Measurements from ENCODE around the gene GLCCI1.
A peak's percentile ranks its signal among the peaks of the same experiment; 100 is the strongest.
"Not testable (repeated sequence)": the region's sequence is repeated elsewhere in the genome, so short reads cannot be mapped to it uniquely, and the experiment has no call there.

Gene GLCCI1

GRCh38 chr7:8086239-8086638 lies 117.6 kb downstream of the GLCCI1 start:
- DNase-seq (ENCODE audit: extremely low read depth in 1 of 2, low read depth in 1 of 2), result no peak

DNA sequence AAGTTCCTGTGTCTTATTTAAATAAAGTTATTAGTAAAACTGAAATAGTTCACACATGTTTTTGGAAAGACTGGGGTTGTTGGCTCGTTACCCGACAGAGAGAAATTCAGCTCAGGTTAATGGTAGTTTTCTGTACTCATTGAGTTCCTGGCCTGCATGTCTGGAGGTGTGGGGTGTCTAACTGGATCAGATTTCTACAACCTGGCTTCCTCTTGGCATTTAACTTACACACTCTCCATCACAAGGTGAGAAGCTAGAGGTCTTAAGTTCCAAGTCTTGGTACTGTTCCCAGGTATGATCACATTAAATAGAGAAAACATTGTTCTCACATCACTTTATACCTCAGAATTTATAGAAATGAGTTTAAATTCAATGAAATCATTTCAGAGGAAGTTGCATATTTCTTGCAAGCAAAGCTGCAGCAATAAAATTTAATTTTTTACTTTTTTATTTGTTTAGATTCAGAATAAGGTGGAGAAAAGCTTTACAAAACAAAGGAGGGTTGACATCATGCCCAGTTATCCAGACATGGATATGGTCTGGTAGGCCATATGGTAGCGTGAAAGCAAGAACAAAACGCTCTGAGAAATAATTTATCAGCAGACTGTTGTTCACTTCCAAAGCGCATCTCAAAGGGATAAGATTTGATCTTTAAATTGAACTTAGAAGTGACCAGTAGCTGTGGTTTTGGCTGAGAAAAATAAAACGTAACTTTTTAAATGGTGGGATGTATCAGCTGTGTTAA lies 120.6 kb downstream of the GLCCI1 start:
- no peak for DNase-seq (ENCODE audit: extremely low read depth in 1 of 2, low read depth in 1 of 2)

- DNase-seq (ENCODE audit: extremely low read depth in 1 of 2, low read depth in 1 of 2), result no peak
Measured at GRCh38 chr7:8092140-8092539, 123.5 kb downstream of the GLCCI1 start.

- no peak for DNase-seq (ENCODE audit: extremely low read depth in 1 of 2, low read depth in 1 of 2)
Measured at GRCh38 chr7:8094164-8095140, 125.9 kb downstream of the GLCCI1 start.

DNA sequence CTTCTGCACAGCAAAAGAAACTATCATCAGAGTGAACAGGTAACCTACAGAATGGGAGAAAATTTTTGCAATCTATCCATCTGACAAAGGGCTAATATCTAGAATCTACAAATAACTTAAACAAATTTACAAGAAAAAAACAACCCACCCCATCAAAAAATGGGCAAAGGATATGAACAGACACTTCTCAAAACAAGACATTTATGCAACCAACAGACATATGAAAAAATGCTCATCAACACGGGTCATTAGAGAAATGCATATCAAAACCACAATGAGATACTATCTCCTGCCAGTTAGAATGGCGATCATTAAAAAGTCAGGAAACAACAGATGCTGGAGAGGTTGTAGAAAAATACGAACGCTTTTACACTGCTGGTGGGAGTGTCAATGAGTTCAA lies 132.7 kb downstream of the GLCCI1 start:
- DNase-seq (ENCODE audit: extremely low read depth in 1 of 2, low read depth in 1 of 2), result not testable (repeated sequence)

- no peak for DNase-seq (ENCODE audit: extremely low read depth in 1 of 2, low read depth in 1 of 2)
Measured at GRCh38 chr7:8103282-8103681, 134.7 kb downstream of the GLCCI1 start.

GRCh38 chr7:8105449-8106095 lies 137.0 kb downstream of the GLCCI1 start:
- no peak for DNase-seq (ENCODE audit: extremely low read depth in 1 of 2, low read depth in 1 of 2)

DNA sequence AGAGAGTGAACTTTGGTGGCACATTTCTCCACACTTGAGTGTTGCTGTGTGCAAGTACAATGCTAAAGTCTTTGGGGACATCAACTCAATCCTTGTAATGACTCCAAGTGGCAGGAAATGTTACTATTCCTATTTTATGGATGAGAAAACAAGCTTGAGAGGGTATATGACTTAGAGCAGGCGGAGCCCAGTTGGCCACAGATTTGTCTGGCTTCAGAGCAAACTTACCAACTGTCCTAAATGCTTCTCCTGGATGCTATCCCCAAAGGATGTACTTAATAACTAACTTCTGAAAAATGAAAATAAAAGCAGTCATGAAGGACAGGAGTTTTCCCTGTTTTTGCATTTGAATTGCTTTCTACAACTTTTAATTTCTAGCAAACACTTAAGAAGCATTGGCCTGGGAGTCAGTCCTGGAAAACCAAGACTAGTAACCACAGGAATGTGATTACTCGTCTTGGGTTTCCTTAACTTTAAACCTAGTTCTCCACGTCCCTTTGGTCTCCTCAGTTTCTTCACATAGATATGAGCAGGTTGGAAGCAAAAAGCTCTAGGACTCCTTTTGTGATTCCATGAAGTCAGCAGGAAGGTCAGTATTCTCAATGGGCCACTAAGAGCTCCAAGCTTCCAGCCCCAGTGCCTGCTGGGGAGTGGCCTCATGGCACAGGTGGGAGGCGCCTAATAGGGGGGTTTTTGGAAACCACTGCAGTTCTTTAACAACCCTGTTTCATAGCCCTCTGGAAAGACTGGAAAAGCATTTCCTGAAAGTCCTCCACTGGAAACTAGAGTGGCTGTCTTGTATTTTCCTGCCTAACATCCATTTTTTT lies 140.8 kb downstream of the GLCCI1 start:
- DNase-seq (ENCODE audit: extremely low read depth in 1 of 2, low read depth in 1 of 2), result no peak

GRCh38 chr7:8111282-8111960 lies 142.8 kb downstream of the GLCCI1 start:
- no peak for DNase-seq (ENCODE audit: extremely low read depth in 1 of 2, low read depth in 1 of 2)

DNA sequence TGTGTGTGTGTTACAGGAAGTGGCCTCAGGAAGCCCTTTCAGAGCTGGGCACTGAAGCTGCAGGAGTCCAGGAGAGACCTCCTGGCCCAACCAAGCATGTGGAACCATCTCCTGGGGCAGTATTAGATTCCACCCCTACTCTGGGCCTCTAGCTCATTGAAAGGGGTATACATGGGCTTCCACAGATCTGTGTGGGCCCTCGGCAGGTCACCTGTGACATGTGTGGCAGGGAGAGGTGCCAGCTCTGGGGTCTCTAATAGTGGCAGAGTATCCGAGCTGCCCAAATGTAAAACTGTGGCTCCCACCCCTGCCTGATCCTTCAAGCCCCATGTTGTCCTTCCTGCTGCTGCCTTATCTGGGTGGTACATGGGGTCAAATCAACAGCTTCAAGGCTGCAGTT lies 144.1 kb downstream of the GLCCI1 start:
- DNase-seq (ENCODE audit: extremely low read depth in 1 of 2, low read depth in 1 of 2), result no peak

DNA sequence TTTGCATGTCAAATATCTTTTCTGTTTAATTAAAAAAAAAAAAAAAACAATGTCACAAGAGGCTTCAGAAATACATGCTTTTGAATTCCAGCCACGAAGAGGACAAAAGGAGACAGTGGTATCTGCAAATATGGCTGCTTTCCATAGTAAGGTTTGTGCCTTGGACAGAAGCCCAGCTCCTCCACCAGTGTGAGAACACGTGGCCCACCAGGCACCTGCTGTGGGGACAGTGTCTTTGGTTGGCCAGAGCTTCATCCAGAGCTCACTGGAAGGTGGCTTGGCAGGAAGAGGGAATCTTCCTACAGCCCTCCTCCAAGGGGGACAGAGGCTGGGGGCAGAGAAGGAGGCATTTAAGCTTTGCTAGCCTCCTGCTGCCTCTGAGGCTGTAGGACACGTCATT lies 144.6 kb downstream of the GLCCI1 start:
- no peak for DNase-seq (ENCODE audit: extremely low read depth in 1 of 2, low read depth in 1 of 2)

DNA sequence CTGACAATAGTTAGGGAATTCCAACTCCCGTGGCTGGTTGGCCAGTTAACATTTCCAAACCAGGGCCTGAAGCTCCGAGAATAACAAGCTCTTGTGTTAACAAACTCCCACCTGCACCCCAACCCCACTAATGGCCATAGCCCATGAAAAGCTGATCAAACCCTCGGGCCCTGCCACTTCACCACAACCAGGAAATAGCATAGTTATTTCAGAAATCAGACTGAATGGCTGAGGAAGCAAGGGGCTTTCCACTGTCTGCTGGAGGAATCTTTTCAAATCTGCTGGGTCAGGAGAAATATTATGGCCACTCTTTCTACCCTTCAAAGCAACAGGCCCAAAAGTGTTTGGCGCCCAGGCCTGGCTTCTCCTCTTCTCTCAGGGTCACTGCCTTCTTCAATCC lies 145.6 kb downstream of the GLCCI1 start:
- DNase-seq (ENCODE audit: extremely low read depth in 1 of 2, low read depth in 1 of 2), result no peak

- DNase-seq (ENCODE audit: extremely low read depth in 1 of 2, low read depth in 1 of 2), result no peak
Measured at GRCh38 chr7:8115547-8116402, 147.2 kb downstream of the GLCCI1 start.

DNA sequence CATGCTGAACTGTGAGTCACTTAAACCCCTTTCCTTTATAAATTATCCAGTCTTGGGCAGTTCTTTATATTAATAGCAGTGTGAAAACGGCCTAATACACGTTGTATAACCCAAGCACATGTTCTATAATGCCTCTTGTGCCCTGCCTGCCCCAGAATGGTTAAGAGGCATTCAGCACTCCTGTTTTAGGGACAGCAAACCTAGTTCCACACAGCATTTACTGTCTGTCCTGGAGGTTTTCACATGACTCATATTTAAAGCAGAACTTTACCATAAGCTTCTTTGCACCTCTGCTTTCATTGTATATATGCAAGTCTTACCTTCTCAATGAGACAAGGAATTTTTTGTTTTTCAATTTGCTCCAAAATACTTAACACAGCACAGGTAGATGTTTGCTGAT lies 148.6 kb downstream of the GLCCI1 start:
- DNase-seq (ENCODE audit: extremely low read depth in 1 of 2, low read depth in 1 of 2), result no peak

DNA sequence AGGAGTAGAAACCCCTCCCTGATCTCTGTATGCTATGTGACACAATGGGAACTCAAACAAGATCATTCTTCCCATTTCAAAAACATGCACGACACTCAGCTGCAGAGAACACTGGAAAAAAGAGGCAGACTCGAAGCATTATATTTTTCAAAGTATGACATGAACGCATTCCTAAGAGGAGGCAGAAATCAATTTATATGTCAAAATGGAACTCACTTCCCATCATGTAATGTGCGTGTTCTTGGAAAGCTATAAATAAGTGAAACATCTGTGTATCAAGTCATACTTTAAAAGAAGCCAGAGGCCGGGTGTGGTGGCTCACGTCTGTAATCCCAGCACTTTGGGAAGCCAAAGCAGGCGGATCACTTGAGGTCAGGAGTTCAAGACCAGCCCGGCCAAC lies 150.7 kb downstream of the GLCCI1 start:
- no peak for DNase-seq (ENCODE audit: extremely low read depth in 1 of 2, low read depth in 1 of 2)

DNA sequence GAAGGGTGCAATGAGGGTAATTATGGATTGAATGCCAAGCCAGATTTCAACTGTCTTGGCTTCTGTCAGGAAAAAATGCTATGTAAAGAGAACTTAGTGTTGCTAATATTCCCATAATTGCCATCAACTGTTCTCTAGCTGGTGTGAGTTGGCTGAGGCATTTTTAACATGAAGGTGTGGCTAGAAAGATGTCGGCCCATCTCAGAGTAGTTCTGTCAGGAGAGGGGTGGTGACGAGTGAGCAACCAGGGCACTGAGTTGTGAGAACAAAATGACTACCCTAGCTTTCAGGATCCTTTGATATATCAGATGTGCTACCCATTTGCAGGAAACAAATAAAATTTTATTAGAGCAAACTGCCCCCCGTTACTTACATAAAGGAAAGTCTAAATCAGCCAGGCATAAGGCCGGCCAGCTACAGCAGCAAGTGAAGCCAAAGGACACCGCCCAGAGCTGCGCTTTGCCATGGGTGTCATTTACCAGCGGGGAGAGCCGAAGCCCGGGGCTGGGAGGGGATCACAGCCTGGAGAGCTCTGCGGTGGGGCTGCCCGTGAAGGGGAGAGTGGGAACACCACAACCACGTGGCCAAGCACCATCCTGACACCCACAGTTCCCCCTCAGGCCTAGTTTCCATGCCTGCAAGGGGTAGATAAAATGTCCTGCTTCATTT lies 151.9 kb downstream of the GLCCI1 start:
- DNase-seq (ENCODE audit: extremely low read depth in 1 of 2, low read depth in 1 of 2), result no peak

DNA sequence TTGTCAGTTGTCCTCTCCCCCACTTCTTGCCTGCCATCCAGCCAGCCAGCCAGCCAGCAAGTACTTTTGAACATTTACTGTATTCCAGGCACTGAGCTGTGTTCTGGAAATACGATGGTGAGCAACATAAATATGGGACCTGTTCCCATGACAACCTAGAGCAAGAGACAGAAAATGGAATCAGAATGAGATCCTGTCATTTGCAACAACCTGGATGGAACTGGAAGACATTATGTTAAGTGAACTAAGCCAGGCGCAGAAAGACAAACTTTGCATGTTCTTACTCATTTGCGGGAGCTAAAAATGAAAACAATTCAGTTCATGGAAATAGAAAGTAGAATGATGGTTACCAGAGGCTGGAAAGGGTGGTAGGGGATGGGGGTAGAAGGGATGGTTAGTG lies 152.6 kb downstream of the GLCCI1 start:
- DNase-seq (ENCODE audit: extremely low read depth in 1 of 2, low read depth in 1 of 2), result no peak

GRCh38 chr7:8125680-8126444 lies 157.3 kb downstream of the GLCCI1 start:
- peak; percentile 65 to 84 for DNase-seq (ENCODE audit: extremely low read depth in 1 of 2, low read depth in 1 of 2)

Data from stimulated activated CD8-positive, alpha-beta memory T cell treated with anti-CD3 and anti-CD28 coated beads, Interleukin-7, amount 100 ng/mL, for 48 hours (primary cell).